DOHH2 (cell line): ENCODE results near the gene GJC2.

ENCODE experiments used
- H3F3A ChIP-seq: fragments of 200-600 bp; sonication (generic), shearing (Covaris generic); 2 replicates; pipeline ENCODE4 v1.6.0; 2016; ENCODE audit warnings: antibody characterized with exemption, mild to moderate bottlenecking; ENCODE audit not compliant: control insufficient read depth, insufficient read depth
- H3K27ac ChIP-seq: fragments of 200-600 bp; sonication (generic); 2 replicates; pipeline ENCODE4 v1.5.1; 2014; ENCODE audit warnings: low read depth, mild to moderate bottlenecking, low read length, moderate library complexity
- H3K27me3 ChIP-seq: fragments of 200-600 bp; sonication (generic); 2 replicates; pipeline ENCODE4 v1.6.1; 2014; ENCODE audit warnings: mild to moderate bottlenecking, low read length, mixed read lengths; ENCODE audit not compliant: control insufficient read depth
- H3K36me3 ChIP-seq: fragments of 200-600 bp; sonication (generic); 2 replicates; pipeline ENCODE4 v1.6.1; 2014; ENCODE audit warnings: mild to moderate bottlenecking, low read length, moderate library complexity, mixed read lengths; ENCODE audit not compliant: control insufficient read depth
- H3K4me1 ChIP-seq: fragments of 200-600 bp; sonication (generic); 2 replicates; pipeline ENCODE4 v1.6.1; 2014; ENCODE audit warnings: mild to moderate bottlenecking, low read length, mixed read lengths; ENCODE audit not compliant: control insufficient read depth
- H3K4me2 ChIP-seq: fragments of 200-600 bp; sonication (generic); 2 replicates; pipeline ENCODE4 v1.6.0; 2014; ENCODE audit warnings: mild to moderate bottlenecking, low read length, moderate library complexity
- H3K4me3 ChIP-seq: fragments of 200-600 bp; sonication (generic); 2 replicates; pipeline ENCODE4 v1.5.1; 2014; ENCODE audit warnings: mild to moderate bottlenecking, low read length, mixed read lengths
- H3K79me2 ChIP-seq: fragments of 200-600 bp; sonication (generic); 2 replicates; pipeline ENCODE4 v1.6.1; 2014; ENCODE audit warnings: mild to moderate bottlenecking, low read length, mixed read lengths; ENCODE audit not compliant: control insufficient read depth
- H3K9me2 ChIP-seq: fragments of 200-600 bp; sonication (generic); replicated peaks from 2 replicates; pipeline ENCODE4 v1.6.1; 2014; ENCODE audit warnings: mild to moderate bottlenecking, low read length, mixed read lengths; ENCODE audit not compliant: control insufficient read depth
- H3K9me3 ChIP-seq: fragments of 200-600 bp; sonication (generic); 2 replicates; pipeline ENCODE4 v1.6.1; 2014; ENCODE audit warnings: antibody characterized with exemption, low read length, mixed read lengths; ENCODE audit not compliant: control insufficient read depth, insufficient read depth
- H4K20me1 ChIP-seq: fragments of 200-600 bp; sonication (generic); 2 replicates; pipeline ENCODE4 v1.6.0; 2014; ENCODE audit warnings: low read depth, mild to moderate bottlenecking, antibody characterized with exemption, low read length, moderate library complexity; ENCODE audit not compliant: control insufficient read depth, insufficient read depth
- CTCF ChIP-seq: fragments of 200-600 bp; sonication (generic); IDR thresholded peaks from one replicate; pipeline ENCODE4 v1.5.1; 2014; ENCODE audit warnings: antibody characterized with exemption, mild to moderate bottlenecking, low read depth, low read length; ENCODE audit not compliant: poor library complexity, severe bottlenecking
- EZH2phosphoT487 ChIP-seq: fragments of 200-600 bp; sonication (generic); IDR thresholded peaks from 2 replicates; pipeline ENCODE4 v1.6.1; 2017; ENCODE audit warnings: borderline replicate concordance, mild to moderate bottlenecking, antibody characterized with exemption, low read length, moderate library complexity, mixed read lengths

GJC2 gene

GRCh38 chr1:228118040-228118439, 31.7 kb upstream of the GJC2 start:
- Histone ChIP-seq H3K4me1 (peaks cover 10% of the 10 kb centered on the region), H3K9me2 (no peaks in the 10 kb centered on the region), H4K20me1 (no peaks in the 10 kb centered on the region), H3K36me3 (no peaks in the 10 kb centered on the region), H3K79me2 (no peaks in the 10 kb centered on the region), H3K27me3 (no peaks in the 10 kb centered on the region), H3K27ac (no peak overlapping the region), H3K4me2 (no peak overlapping the region), H3K4me3 (no peak overlapping the region), H3F3A (no peaks in the 10 kb centered on the region), H3K9me3 (peaks cover 8% of the 10 kb centered on the region; the same call in 1 of the 2 replicates)
- TF ChIP-seq EZH2phosphoT487 (no peak), CTCF (no peak)

- H3K4me1 ChIP-seq: peaks cover 10% of the 10 kb centered on the region
- no peak overlapping the region for H3K27ac ChIP-seq
- H3K9me2 ChIP-seq: no peaks in the 10 kb centered on the region
- H3F3A ChIP-seq: no peaks in the 10 kb centered on the region
- no peaks in the 10 kb centered on the region for H3K27me3 ChIP-seq
- no peak overlapping the region for H3K4me3 ChIP-seq
- H3K36me3 ChIP-seq: no peaks in the 10 kb centered on the region
- H3K4me2 ChIP-seq: no peak overlapping the region
- H3K9me3 ChIP-seq: peaks cover 8% of the 10 kb centered on the region; the same call in 1 of the 2 replicates
- no peaks in the 10 kb centered on the region for H4K20me1 ChIP-seq
- no peak for TF ChIP-seq EZH2phosphoT487
- TF ChIP-seq CTCF: no peak
- no peaks in the 10 kb centered on the region for H3K79me2 ChIP-seq
Measured at GRCh38 chr1:228120351-228120750, 29.4 kb upstream of the GJC2 start.

GRCh38 chr1:228120857-228121489, 28.8 kb upstream of the GJC2 start:
- no peak overlapping the region for H3K27ac ChIP-seq
- TF ChIP-seq CTCF (no peak), EZH2phosphoT487 (no peak)

More at GRCh38 chr1:228120857-228121489, 28.8 kb upstream of the GJC2 start:
- Histone ChIP-seq H3K4me3 (no peak overlapping the region), H3K9me3 (peaks cover 8% of the 10 kb centered on the region; the same call in 1 of the 2 replicates), H3K9me2 (no peaks in the 10 kb centered on the region), H3F3A (no peaks in the 10 kb centered on the region), H3K36me3 (no peaks in the 10 kb centered on the region), H4K20me1 (no peaks in the 10 kb centered on the region), H3K79me2 (no peaks in the 10 kb centered on the region), H3K4me1 (peaks cover 10% of the 10 kb centered on the region), H3K4me2 (peak overlapping the region; percentile 0; the same call in 1 of the 2 replicates), H3K27me3 (no peaks in the 10 kb centered on the region)
